ENCODE data around the gene AKR1C8. TPM values are rescaled to one million over a fixed set of nuclear protein-coding genes. Genes with fewer than 3 reads are reported as not detected.

The AKR1C8 gene
- total RNA-seq, 4 donors from 2014 or later = 0.53 TPM; not detected in 3

DNA sequence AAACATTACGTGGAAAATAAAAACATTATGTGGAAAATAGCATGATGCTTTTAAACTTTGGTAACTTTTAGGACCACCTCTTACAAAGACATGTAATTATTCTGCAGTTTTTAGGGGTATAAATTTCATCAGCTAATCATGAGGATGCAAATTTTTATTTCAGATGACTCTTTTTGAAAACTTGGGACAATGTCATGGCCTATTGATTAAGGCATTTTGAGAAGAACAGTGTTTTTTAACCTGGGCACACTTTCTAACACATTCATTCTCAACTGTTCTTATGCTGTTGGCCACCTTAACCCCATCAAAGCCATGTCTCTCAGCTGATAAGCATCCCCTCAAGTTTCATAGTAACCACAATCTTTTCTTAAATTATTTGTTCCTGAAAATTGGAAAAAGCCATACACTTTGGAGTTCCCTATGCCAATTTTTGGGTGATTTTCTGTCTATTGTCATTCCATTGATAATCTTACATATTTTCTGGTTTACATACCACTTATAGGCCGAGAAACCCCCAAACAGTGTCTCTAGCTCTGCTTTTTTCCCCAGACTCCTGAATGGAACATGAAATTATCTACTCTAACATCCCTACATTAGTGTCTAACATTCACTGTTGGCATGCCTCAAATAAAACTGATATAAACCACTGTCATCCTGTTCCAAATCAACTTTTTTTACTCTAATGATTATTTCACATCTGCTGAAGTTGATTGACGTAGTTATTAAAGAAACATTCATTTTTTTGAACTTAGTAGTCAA is 76.1 kb downstream of the AKR1C8 start:
- H3K4me3 ChIP-seq = no peak overlapping the region
- no peaks in the 10 kb centered on the region for H3K4me1 ChIP-seq

GRCh38 chr10:5107860-5108526 is 77.0 kb downstream of the AKR1C8 start:
- Histone ChIP-seq H3K27ac (no peak overlapping the region), H3K36me3 (peaks cover 0 to 47% (median 0%) of the 10 kb centered on the region in 3 donors), H3K27me3 (no peaks in the 10 kb centered on the region), H3K4me1 (no peaks in the 10 kb centered on the region), H3K9me3 (no peaks in the 10 kb centered on the region), H3K4me3 (no peak overlapping the region)
- no peak for DNase-seq
- no peak for TF ChIP-seq CTCF (IDR thresholded peaks at IDR 0.05)
- TF ChIP-seq POLR2A (IDR thresholded peaks at IDR 0.05) = no peak

More for the DNA sequence above, 76.1 kb downstream of the AKR1C8 start:
- peaks cover 0 to 40% (median 0%) of the 10 kb centered on the region in 3 donors for H3K36me3 ChIP-seq
- DNase-seq = no peak
- H3K27me3 ChIP-seq = no peaks in the 10 kb centered on the region
- H3K27ac ChIP-seq = no peak overlapping the region
- no peak for TF ChIP-seq POLR2A (IDR thresholded peaks at IDR 0.05)
- TF ChIP-seq CTCF (IDR thresholded peaks at IDR 0.05) = no peak
- no peaks in the 10 kb centered on the region for H3K9me3 ChIP-seq

- Histone ChIP-seq H3K4me3 (no peak overlapping the region), H3K27ac (no peak overlapping the region), H3K9me3 (no peaks in the 10 kb centered on the region), H3K27me3 (no peaks in the 10 kb centered on the region), H3K4me1 (no peaks in the 10 kb centered on the region), H3K36me3 (peaks cover 0 to 51% (median 0%) of the 10 kb centered on the region in 3 donors)
- TF ChIP-seq POLR2A (IDR thresholded peaks at IDR 0.05) (no peak), CTCF (IDR thresholded peaks at IDR 0.05) (no peak)
- DNase-seq = no peak
Observed at GRCh38 chr10:5106553-5106952, 78.4 kb downstream of the AKR1C8 start.

- H3K27ac ChIP-seq = no peak overlapping the region
- H3K4me1 ChIP-seq = no peaks in the 10 kb centered on the region
- H3K9me3 ChIP-seq = no peaks in the 10 kb centered on the region
- no peak overlapping the region for H3K4me3 ChIP-seq
- H3K27me3 ChIP-seq = no peaks in the 10 kb centered on the region
- DNase-seq = peak in 1 of 3 donors; percentile 68
- peaks cover 0 to 56% (median 0%) of the 10 kb centered on the region in 3 donors for H3K36me3 ChIP-seq
- no peak for TF ChIP-seq POLR2A (IDR thresholded peaks at IDR 0.05)
- TF ChIP-seq CTCF (IDR thresholded peaks at IDR 0.05) = no peak
Observed at GRCh38 chr10:5105626-5106025, 79.3 kb downstream of the AKR1C8 start.

Other genes with a start within 250 kb of the AKR1C8 start
- gene AKR1C1, start 221.7 kb downstream of the AKR1C8 start, total RNA-seq = 10 to 100 TPM; 10.0 to 29.7 (median 13.8) TPM
- gene AKR1C2, start 181.3 kb downstream of the AKR1C8 start, total RNA-seq = 10 to 100 TPM; 22.7 to 95.4 (median 45.2) TPM
- 100 to 1,000 TPM; 182 to 860 (median 419) TPM for gene AKR1C3, start 90.7 kb downstream of the AKR1C8 start, total RNA-seq
- 1 to 10 TPM in 1 of 4 donors, not detected in 3; 1.1 TPM for gene AKR1C4, start 11.7 kb upstream of the AKR1C8 start, total RNA-seq
- gene UCN3, start 179.8 kb upstream of the AKR1C8 start, total RNA-seq = 1 to 10 TPM in 3 of 4 donors, not detected in 1; 1.4 to 2.6 (median 2.0) TPM
- gene TUBAL3, start 219.7 kb upstream of the AKR1C8 start, total RNA-seq = 10 to 100 TPM in 3 of 4 donors, 1 to 10 TPM in 1; 3.3 to 95.4 (median 74.2) TPM
- gene NET1, start 227.4 kb upstream of the AKR1C8 start, total RNA-seq = 100 to 1,000 TPM in 2 of 4 donors, 10 to 100 TPM in 2; 85.0 to 155 (median 122) TPM

All from Peyer's patch (tissue), 4 donors.